ENCODE measurements around the gene PTN.

DNA sequence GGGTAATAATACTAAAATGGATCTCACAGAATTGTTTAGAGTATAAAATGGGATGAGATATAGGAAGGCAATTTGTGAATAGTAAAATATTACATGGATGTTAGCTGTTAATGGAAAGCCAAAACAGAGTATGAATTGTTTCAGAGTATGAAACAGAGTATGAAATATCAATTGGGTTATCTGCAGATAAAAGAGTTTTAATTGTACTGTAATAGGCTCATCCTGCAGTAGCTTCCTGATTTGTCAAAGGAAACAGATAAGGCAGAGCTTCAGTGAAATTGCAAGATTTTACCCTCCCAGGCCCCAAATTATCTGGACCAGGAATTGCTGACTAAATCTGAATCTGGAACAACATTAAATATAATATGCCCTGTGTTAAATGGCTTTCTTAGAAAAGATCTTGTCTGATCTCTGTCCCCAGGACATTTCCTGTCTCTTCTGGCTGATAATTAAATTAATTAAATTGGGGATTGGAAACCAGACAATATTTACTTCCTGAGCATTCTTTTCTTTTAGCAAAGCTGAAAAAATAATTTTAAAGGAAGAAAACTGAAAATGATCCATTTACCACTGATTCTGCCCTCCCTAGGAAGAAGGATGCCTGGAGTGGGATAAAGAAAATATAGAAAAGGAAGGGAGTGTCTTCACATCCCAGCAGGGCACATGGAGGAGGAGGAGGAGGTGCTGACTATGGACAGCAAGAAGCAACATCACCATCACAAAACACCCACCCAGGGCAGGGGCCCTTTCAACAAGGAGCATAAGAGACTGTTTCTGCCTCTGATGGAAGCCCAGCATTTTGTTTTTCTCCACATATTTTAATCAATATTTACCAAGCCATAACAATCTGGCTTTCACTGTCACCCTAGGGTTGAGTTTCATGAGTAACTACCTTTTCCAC is 18.5 kb downstream of the PTN start:
- TF ChIP-seq, protein P1, sequence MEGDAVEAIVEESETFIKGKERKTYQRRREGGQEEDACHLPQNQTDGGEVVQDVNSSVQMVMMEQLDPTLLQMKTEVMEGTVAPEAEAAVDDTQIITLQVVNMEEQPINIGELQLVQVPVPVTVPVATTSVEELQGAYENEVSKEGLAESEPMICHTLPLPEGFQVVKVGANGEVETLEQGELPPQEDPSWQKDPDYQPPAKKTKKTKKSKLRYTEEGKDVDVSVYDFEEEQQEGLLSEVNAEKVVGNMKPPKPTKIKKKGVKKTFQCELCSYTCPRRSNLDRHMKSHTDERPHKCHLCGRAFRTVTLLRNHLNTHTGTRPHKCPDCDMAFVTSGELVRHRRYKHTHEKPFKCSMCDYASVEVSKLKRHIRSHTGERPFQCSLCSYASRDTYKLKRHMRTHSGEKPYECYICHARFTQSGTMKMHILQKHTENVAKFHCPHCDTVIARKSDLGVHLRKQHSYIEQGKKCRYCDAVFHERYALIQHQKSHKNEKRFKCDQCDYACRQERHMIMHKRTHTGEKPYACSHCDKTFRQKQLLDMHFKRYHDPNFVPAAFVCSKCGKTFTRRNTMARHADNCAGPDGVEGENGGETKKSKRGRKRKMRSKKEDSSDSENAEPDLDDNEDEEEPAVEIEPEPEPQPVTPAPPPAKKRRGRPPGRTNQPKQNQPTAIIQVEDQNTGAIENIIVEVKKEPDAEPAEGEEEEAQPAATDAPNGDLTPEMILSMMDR (IDR thresholded peaks at IDR 0.05) = no peak
- TF ChIP-seq EZH2 (IDR thresholded peaks at IDR 0.05) = no peak
